Activated CD4-positive, alpha-beta T cell treated with anti-CD3 and anti-CD28 coated beads for 1 hour (primary cell): Measurements from ENCODE around the gene ISG20.
"Not testable (repeated sequence)": the region's sequence is repeated elsewhere in the genome, so short reads cannot be mapped to it uniquely, and the experiment has no call there.

Source experiments
- DNase-seq: peaks from one replicate; pipeline ENCODE4 v3.0.0-alpha.2; 2020

ISG20 gene

GRCh38 chr15:88619796-88620195 lies 19.0 kb upstream of the ISG20 start:
- no peak for DNase-seq

DNA sequence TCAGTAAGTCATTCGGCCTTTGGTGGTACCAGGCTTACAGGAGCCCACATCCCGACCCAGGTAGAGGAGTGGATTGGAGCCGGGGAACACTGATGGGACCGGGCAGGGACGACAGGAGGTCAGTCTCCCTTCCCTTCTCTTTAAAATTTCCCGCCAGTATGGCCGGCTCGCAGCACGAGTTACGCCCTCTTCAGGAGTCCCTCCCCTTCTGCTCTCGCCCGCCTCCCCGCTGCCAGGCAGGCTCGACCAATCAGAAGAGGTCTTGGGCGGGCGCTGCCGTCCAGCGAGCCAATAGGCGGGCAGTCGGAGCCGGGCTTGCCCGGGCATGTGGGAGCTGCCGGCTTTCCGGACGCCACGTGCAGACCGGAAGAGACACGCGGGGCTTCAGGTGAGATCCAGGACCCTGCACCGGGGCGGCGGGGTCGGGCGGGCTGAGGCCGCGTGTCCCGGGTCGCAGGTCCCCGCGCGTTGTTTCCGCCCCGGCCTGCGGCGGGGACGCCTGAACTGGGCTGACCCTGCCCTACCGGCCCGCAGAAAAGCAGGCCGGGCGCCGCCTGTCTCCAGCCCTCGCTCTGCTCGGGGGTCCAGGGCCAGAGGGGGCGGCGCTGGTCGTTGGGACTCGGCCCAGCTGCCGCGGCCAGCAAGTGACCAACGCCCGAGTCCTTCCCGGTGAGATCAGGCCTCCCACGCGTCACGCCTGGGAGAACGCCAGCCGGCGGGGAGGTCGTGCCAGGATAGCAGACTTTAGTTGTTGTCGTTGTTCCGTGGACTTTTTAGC lies 17.6 kb upstream of the ISG20 start, which contains the start of gene AEN:
AEN (plus strand) TSS at position 346 of the 778 bp plus-strand sequence. CDS start 4,870 bp downstream, outside the sequence.
- DNase-seq = peak; percentile 92

DNA sequence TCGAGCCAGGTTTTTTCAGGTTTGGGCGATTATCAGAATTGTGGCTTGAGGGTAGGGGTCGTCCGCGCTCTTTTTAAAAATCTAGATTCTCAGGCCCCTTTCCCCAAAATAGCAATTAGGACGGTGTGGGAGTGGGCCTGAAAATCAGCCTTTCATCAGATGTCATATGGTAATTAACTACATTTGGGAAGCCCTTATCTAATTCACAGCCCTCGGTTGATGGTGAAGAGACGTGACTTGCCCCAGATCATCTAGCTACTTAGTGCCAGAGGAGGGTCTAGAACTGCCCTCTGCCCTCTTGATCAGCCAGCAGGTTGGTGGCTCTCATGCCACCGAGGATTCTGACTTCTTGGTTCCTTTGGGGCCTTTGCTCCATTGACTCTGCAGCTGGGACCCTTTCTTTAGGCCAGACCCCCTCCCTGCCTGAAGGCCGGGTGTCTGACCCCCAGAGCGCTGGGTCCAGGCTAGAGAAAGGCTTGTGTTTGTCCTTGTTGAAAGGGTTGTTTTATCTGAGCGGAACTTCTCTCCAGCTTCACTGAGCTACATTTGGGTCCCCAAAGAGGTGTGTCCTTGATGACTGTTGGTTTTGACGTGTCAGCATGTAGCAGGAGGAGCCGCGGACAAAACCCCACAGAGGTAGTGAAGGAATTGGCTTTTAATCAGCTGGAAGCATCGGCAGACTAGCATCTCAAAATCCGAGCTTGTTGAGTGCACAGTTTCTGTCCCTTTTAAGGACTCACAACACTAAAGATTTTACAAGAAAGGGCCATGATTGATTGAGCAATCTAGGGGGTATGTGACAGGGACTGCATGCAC lies 16.8 kb upstream of the ISG20 start:
- no peak for DNase-seq

GRCh38 chr15:88622605-88622975 lies 16.2 kb upstream of the ISG20 start:
- DNase-seq = no peak

- no peak for DNase-seq
These were observed 15.8 kb upstream of the ISG20 start for GRCh38 chr15:88623061-88623460.

GRCh38 chr15:88623632-88624031 lies 15.2 kb upstream of the ISG20 start:
- DNase-seq = no peak

GRCh38 chr15:88624156-88624970 lies 14.5 kb upstream of the ISG20 start:
- no peak for DNase-seq

DNA sequence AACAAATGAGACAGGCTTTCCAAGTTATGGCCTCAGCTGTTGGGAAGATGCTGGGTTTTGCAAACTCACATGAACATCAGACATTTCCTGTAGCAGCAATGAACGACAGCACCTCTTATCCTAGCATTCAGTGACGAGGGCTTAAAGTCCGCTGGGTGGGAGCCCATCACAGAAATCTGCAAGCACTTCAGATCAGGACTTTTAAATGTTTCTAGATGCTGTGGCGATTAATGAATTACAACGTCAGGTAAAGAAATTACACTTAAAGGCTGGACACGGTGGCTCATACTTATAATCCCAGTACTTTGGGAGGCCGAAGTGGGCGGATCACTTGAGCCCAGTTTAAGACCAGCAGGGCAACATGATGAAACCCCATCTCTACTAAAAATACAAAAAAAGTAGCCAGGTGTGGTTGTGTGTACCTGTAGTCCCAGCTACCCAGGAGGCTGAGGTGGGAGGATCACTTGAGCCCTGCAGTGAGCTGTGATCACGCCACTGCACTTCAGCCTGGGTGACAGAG lies 13.8 kb upstream of the ISG20 start:
- no peak for DNase-seq

DNA sequence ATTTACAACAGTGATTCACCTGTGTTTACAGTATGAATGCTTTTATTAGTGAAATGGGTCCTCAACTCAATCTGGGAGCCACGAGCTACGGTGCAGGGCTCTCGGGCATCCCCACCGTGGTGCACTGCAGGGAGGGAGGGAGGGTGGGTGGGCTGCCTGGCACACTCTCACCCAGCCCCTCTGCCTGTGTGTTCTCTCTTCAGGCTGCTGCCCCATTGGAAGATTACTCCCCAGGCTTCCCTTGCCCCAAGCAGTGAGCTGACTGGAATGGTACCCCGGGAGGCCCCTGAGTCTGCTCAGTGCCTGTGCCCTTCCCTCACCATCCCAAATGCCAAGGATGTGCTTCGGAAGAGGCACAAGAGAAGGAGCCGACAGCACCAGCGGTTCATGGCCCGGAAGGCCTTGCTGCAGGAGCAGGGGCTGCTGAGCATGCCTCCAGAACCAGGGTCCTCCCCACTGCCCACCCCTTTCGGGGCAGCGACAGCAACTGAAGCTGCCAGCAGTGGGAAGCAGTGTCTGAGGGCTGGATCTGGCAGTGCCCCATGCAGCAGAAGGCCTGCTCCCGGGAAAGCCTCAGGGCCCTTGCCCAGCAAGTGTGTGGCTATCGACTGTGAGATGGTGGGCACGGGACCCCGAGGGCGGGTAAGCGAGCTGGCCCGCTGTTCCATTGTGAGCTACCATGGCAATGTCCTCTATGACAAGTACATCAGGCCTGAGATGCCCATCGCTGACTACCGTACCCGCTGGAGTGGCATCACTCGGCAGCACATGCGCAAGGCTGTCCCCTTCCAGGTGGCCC lies 12.7 kb upstream of the ISG20 start:
- DNase-seq = no peak

GRCh38 chr15:88627463-88627862 lies 11.4 kb upstream of the ISG20 start:
- DNase-seq = peak; percentile 66

GRCh38 chr15:88628018-88628654 lies 10.7 kb upstream of the ISG20 start:
- no peak for DNase-seq

DNA sequence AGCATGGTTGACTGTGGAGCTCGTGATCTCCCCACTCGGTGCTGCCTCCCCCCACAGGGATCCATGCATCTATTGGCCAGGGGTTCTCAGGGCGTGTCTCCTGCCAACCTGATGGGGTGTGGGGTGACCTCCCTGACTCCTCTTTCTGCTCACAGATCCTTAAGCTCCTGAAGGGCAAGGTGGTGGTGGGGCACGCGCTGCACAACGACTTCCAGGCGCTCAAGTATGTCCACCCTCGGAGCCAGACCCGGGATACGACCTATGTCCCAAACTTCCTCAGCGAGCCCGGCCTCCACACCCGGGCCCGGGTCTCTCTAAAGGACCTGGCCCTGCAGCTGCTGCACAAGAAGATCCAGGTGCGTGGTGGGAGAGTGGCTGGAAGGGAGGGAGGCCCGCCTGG lies 9.7 kb upstream of the ISG20 start:
- DNase-seq = no peak

GRCh38 chr15:88630141-88630721 lies 8.6 kb upstream of the ISG20 start:
- DNase-seq = no peak

DNA sequence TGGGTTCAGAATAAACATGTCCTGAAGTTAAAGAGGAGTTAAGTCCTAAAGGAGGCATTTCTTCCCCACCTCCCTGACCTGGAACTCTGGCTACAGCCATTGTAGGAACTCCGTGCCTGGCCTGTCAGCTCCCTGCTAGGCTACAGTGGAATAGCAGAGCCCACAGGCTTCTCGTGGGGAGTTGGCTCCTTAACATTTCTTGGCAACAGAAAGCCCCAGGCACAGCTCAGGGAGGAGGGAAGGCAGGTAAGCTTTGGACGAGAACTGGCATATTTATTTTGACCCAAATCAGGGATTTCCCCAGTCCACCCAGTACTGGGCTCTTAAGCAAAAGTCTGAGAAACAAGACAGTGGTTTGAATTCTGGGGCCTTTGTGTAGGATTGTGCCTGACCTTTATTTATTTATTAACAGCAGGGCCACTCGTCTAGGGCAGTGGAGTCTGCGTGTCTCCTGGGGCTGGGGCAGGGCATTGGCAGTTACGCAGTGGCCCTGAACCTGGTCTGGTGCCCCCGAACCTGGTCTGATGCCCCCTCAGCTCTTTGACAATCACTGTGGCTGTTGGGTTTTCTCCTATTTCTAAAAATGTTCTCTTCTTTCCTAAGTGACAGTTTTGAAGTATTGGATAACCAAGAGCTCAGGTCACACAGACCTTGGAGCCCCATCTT lies 7.9 kb upstream of the ISG20 start:
- DNase-seq = no peak

GRCh38 chr15:88631464-88632028 lies 7.3 kb upstream of the ISG20 start:
- no peak for DNase-seq

GRCh38 chr15:88632797-88633196 lies 6.0 kb upstream of the ISG20 start:
- DNase-seq = not testable (repeated sequence)

- no peak for DNase-seq
These were observed 4.4 kb upstream of the ISG20 start for GRCh38 chr15:88634449-88634848.

DNA sequence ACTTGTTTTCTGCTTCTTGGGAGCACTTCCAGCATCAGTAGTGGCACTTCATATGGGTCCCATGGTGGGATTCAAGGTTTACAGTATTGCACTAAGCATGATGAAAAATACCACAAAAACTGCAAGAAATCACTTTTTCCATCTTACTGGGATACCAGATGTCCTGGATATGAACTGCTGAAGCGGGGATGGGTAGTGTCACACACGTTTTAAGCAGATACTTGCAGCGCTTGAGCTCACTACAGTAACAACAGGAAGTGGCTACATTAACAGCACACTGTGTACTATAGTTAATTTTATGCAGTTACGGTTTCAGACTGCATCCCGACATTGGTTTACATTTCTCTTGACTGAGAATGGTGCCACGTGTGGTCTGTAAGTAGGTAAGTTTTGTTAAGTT lies 3.5 kb upstream of the ISG20 start:
- no peak for DNase-seq

DNA sequence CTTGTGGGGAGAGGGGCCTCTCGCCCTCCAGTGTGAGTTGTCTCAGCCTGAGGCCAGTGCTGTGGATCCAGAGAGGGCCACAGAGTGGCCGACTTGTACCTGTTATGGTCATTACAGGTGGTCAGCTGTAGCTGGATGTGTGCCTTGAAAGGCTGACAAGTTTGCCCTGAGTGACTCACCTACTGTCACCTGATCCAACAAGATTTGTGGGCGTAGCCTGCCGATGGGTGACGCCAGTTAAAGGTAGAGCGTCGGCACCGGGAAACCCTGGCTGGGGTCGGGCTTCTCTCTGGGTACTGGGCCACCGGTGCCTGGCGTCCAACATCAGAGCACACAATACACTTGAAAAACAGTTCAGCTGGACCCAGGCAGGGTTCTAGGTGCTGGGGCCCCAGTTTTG lies 2.8 kb upstream of the ISG20 start:
- DNase-seq = peak; percentile 63

DNA sequence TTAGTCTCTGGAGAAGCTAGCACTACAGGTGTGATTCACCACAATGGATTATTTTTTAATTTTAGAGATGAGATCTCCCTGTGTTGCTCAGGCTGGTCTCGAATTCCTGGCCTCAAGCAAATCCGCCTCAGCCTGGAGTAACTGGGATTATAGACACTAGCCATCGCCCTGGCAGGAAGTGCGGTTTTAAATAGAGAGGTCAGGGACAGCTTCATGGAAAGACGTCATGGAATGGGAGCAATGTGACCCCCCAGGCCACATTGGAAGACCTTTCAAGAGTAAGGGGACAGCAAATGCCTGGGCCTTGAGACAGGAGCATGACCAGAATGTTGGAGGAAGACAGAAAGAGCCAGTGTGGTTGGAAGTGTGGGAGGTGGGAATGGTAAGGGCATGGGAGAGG lies 2.2 kb upstream of the ISG20 start:
- DNase-seq = no peak
